Measurements from ENCODE around the gene RPP21. TPM values are rescaled to one million over a fixed set of nuclear protein-coding genes. Genes with fewer than 3 reads are reported as not detected.

RPP21 gene
- total RNA-seq, 4 donors from 2014 or later, result 40.5 to 86.6 (median 80.8) TPM

DNA sequence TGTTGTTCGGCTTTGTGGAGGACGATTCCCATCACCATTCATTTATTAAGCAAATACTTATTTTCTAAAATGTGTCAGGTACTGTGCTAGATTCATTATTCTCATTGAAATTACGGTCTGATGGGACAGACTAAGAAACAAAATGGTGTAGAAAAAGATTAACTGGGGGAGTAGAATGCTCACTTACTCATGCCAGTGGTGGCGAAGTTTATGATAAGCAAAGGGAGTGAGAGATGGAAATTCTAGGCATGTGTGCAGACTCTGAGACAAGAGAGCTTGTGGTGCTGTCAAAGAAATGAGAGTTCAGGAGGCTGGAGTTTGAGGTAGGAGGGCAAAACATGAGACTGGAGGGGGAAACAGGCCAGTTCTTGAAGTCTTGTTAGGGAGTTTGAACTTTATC lies 896 bp downstream of the RPP21 start:
- Histone ChIP-seq H3K27ac (peak overlapping the region in 2 of 4 donors; percentile 89 to 92), H3K9me3 (no peaks in the 10 kb centered on the region), H3K36me3 (peaks cover 0 to 22% (median 0%) of the 10 kb centered on the region in 3 donors), H3K4me1 (peaks cover 0 to 6% (median 0%) of the 10 kb centered on the region in 4 donors), H3K4me3 (peak overlapping the region; percentile 71 to 92 (median 79)), H3K27me3 (no peaks in the 10 kb centered on the region)
- no peak for DNase-seq
- TF ChIP-seq, protein P1, sequence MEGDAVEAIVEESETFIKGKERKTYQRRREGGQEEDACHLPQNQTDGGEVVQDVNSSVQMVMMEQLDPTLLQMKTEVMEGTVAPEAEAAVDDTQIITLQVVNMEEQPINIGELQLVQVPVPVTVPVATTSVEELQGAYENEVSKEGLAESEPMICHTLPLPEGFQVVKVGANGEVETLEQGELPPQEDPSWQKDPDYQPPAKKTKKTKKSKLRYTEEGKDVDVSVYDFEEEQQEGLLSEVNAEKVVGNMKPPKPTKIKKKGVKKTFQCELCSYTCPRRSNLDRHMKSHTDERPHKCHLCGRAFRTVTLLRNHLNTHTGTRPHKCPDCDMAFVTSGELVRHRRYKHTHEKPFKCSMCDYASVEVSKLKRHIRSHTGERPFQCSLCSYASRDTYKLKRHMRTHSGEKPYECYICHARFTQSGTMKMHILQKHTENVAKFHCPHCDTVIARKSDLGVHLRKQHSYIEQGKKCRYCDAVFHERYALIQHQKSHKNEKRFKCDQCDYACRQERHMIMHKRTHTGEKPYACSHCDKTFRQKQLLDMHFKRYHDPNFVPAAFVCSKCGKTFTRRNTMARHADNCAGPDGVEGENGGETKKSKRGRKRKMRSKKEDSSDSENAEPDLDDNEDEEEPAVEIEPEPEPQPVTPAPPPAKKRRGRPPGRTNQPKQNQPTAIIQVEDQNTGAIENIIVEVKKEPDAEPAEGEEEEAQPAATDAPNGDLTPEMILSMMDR (IDR thresholded peaks at IDR 0.05), result no peak
- no peak for TF ChIP-seq POLR2A (IDR thresholded peaks at IDR 0.05)

DNA sequence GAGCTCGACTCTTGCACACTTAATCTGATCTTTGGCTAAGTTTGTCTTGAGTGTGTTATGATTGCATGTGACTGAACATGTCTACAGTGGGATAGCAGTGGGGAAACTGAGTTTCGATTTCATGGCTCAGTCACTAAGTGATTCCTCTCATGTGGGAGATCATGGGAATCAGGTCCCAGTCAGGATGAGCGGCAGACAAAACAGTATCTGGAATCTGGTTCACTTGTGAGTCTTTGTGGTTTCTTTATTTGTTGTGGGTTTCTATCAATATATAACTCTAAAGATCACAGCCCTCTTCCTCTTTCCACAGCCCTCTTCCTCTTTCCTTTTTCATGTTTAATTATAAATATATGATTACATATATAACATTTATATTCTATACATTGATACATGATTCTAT lies 4.0 kb downstream of the RPP21 start:
- peaks cover 0 to 9% (median 0%) of the 10 kb centered on the region in 3 donors for H3K36me3 ChIP-seq
- H3K9me3 ChIP-seq, result no peaks in the 10 kb centered on the region
- no peak overlapping the region for H3K4me3 ChIP-seq
- peaks cover 0 to 6% (median 0%) of the 10 kb centered on the region in 4 donors for H3K4me1 ChIP-seq
- no peak overlapping the region for H3K27ac ChIP-seq
- TF ChIP-seq POLR2A (IDR thresholded peaks at IDR 0.05), result no peak
- TF ChIP-seq, protein P1 (IDR thresholded peaks at IDR 0.05), result no peak
- H3K27me3 ChIP-seq, result no peaks in the 10 kb centered on the region
- DNase-seq, result no peak

DNA sequence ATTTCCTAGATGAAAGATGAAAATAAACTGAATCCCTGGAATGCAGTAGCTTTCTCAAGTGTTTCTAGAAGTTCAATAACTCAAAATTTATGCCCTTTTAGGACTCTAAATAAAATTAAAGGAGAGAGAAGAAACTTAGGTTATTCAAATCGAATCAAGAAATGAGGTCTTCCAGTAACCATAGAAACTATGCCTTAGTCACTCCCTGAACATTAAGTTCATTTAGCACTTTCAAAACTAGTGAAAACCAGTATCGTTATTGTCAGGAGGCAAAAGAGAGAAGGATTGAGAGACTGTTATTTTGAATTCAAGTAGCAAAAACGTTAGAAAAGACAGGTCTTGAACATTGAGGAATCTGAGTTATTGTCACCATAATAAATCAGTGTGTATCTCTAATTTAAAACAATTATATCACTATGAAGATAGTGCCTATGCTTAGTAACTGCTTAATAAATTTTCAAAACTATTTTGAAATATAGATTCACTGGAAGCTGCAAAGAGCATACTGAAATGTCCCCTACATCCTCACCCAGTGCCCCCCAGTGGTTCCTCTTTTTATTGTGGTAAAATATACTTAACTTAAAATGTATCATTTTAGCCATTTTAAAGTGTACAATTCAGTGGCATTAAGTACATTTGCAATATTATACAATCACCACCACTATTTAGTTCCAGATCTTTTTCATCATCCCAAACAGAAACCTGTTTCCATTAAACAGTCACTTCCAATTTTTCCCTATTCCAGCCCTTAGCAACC lies 4.6 kb downstream of the RPP21 start:
- Histone ChIP-seq H3K9me3 (no peaks in the 10 kb centered on the region), H3K27me3 (no peaks in the 10 kb centered on the region), H3K36me3 (peaks cover 0 to 9% (median 0%) of the 10 kb centered on the region in 3 donors), H3K4me3 (no peak overlapping the region), H3K27ac (no peak overlapping the region), H3K4me1 (peaks cover 0 to 6% (median 0%) of the 10 kb centered on the region in 4 donors)
- no peak for TF ChIP-seq POLR2A (IDR thresholded peaks at IDR 0.05)
- TF ChIP-seq, protein P1 (IDR thresholded peaks at IDR 0.05), result no peak
- DNase-seq, result no peak

DNA sequence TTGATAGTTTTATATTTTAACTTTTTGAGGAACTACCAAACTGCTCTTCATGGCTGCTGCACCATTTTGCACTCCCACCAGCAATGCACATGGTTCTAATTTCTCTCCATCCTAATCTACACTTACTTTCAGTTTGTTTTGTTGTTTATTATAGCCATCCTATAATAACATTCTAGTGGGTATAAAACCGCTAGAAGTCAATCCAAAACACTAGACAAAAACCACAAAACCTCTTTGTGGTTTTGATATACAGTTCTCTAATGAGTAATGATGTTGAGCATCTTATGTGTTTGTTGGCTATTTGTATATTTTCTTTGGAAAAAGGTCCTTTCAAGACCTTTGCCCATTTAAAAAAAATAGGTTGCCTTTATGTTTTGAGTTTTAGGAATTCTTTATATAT lies 5.6 kb downstream of the RPP21 start:
- Histone ChIP-seq H3K36me3 (peaks cover 0 to 9% (median 0%) of the 10 kb centered on the region in 3 donors), H3K27ac (no peak overlapping the region), H3K4me1 (peaks cover 0 to 6% (median 0%) of the 10 kb centered on the region in 4 donors), H3K27me3 (no peaks in the 10 kb centered on the region), H3K4me3 (no peak overlapping the region), H3K9me3 (no peaks in the 10 kb centered on the region)
- TF ChIP-seq POLR2A (IDR thresholded peaks at IDR 0.05), result no peak
- TF ChIP-seq, protein P1 (IDR thresholded peaks at IDR 0.05), result no peak
- DNase-seq, result no peak

DNA sequence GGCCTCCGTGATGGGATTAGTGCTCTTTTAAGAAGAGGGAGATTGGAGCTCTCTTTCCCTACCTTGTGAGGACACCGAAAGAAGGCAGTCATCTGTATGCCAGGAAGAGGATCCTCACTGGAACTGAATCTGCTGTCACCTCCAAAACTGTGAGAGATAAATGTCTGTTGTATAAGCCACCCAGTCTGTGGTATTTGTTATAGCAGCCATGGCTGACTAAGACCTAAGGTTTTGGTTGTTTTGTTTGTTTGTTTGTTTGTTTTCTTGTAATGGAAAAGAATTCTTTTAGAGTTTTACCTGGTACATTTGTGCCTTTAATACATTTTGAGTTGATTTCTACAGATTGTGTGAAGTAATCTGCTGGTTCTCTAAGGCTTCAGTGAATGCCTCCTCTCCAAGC lies 7.6 kb downstream of the RPP21 start:
- no peaks in the 10 kb centered on the region for H3K9me3 ChIP-seq
- no peak overlapping the region for H3K27ac ChIP-seq
- TF ChIP-seq POLR2A (IDR thresholded peaks at IDR 0.05), result no peak
- TF ChIP-seq, protein P1 (IDR thresholded peaks at IDR 0.05), result no peak
- peaks cover 0 to 6% of the 10 kb centered on the region in 2 donors for H3K27me3 ChIP-seq
- no peaks in the 10 kb centered on the region for H3K36me3 ChIP-seq
- DNase-seq, result no peak
- no peak overlapping the region for H3K4me3 ChIP-seq
- H3K4me1 ChIP-seq, result no peaks in the 10 kb centered on the region
